CD4-positive, alpha-beta T cell treated with Interleukin-17A for 1 hour (primary cell): ENCODE results near the gene EXOC4.
"Not testable (repeated sequence)": the region's sequence is repeated elsewhere in the genome, so short reads cannot be mapped to it uniquely, and the experiment has no call there.

ENCODE experiments used
- DNase-seq: peaks from one replicate; pipeline ENCODE4 v3.0.0-alpha.2; 2020

The EXOC4 gene

DNA sequence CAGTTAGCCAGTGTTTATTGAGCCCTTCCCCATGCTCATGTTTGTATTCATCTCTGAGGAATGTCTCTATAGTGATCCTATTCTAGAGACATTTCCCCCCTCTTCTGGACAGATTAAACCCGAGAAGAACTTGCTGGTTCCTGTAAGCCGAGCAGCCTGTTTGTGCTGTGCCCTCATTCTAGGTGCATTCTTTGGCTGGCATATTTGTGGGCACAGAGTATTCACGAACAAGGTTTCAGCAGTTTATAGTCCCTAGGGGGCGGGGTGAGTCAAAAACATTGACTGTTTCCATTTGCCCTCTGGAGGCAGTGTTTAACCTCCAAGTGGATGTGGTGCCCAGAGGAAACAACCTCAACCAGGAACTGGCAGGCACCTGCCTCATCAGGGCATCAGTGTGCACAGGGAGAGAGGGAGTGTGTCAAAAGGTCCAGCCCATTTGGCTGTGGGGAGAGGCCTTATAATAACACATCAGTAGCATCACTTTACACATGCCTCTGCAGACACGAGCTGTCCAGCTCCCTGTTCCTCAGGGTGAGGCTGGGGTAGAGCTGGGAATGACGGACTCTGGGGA, 600.9 kb downstream of the EXOC4 start:
- DNase-seq, result no peak

DNA sequence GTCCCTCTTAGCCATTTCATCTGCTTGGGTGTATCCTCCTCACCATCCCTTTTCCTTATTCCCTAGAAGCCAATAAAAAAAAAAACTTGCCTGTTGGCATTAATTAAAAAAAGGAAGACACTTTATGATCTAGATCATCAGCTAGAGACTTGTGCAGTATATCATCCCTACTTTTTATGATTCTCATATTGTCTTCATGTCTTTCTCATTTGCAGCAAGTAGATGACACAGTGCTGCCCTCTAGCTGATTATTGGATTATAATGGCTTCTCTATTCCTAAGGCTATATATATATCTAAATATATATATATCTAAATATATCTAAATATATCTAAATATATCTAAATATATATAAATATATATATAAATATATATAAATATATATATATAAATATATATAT, 601.9 kb downstream of the EXOC4 start:
- DNase-seq, result peak; percentile 19

DNA sequence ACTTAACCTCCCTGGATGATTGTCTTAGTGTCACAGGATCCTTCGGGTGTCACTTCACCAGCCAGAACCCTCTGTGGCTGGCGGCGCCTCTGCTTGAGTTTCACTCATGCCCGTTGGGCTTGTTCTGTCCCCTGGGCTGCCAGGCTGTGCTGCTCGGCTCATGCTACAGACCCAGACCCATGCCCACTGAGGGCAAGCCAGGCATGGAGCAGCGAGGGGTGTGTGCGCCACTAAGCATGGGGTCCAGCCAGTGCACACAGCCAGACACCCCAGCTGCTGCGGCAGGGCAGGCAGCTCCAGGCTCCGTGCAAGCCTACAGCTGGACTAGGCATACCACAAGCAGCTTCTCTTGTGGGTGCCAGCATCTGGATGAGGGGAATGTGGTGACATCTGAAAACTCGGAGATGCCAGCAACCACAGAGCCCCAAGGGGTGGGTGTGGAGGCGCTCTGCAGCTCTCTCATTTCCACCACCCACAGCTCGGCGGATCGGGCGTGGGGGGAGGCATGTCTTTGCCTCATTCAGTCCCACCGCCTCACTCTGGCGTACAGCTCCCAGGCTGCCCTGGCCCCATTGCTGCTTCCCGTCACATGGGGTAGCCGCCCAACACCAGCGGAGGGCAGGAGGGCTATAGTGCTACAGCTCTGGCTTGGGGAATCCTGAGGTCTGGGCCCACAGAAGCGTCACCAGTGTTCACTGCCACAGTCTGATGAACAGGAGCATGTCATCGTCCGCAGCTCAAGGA, 604.7 kb downstream of the EXOC4 start:
- DNase-seq, result no peak

DNA sequence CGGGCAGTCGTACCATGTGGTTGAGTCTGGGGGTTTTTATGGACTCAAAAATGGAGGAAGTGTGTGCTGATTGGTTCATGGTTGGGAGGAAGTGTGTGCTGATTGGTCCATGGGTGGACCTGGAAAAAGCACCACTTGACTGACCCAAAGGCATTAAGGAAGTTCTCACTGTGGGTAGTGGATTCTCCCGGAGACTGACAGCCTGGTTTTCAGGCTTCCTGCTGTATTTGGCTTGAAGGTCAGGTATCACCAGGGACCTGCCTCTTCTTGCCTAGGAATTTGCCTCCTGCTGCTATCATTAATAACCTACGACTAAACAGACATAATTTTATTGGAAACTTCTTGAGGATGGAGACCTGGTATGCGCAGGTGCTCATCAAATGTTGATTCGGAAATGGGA, 605.4 kb downstream of the EXOC4 start:
- no peak for DNase-seq

DNA sequence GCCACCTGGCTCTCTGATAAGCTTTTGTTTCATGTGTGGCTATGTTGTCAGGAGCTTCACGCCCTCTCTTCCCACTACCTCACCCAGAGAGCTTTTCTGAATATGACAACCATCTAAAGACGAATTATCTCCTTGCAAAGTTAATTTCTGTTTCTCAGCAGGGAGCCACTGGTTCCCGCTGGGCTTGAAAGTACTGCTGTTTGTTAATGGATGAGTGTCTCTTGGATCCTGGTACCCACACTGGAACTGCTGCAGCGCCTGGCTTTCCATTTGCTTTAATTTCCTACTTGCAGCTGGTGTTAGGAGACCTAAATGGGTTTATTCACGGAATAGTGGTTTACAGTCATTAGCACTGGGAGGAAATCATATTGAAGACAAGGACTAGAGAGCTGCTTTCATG, 606.4 kb downstream of the EXOC4 start:
- DNase-seq, result no peak

DNA sequence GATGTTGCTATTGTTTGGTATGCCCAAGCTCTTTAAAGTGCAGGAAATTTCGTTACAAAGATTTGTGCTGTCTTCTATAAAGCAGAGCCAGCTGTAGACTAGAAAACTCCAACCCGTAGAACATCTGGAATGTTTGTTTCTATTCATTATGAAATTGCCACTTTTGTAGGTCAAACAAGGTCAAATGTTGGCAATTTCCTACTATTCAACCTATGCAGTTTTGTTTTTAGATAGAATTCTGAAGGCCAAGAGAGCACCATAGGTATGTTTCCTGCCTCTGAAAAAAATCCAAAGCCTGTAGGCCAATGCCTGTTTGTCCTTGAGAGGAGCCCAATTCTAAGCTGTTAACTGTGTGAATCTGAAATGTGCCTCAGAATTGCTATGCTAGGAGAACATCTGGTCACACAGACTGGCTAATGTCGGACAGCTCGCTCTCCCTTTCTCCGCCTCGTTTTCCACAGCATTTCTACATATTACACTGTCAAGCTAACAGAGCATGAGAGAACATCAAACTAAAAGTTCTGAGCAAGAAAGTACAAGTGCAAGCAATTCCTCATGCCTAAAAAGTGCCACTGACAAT, 607.1 kb downstream of the EXOC4 start:
- no peak for DNase-seq

DNA sequence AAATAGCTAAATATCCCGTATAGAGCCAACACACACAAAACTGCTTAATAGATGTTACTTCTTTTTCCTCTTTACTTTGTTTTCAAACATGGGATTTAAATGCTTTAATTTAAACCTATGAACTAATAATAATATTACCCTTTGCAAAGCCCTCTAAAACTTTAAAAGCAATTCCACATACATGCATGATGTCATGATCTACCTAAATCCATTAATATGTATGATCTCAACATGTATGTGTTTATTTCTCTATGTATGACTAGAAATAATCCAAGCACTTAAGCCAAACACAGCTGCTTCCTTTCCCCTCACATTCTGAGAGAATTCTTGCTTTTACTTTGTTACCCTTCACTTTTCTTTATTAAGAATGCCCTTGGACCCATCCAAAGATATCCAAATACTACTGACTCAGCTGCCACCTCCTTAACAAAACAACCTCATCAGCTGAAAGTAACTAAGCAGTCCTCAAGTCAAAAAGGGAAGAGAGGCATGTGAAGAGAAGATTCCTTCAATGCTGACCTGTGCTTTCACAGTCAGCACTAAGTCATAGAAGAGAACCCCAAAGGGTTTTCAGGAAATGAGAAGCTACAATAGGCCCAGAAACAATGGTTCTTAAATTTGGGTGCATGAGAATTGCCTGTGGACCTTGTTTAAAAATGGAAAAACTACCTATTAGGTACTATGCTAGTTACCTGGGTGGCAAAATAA, 607.9 kb downstream of the EXOC4 start:
- DNase-seq, result no peak

DNA sequence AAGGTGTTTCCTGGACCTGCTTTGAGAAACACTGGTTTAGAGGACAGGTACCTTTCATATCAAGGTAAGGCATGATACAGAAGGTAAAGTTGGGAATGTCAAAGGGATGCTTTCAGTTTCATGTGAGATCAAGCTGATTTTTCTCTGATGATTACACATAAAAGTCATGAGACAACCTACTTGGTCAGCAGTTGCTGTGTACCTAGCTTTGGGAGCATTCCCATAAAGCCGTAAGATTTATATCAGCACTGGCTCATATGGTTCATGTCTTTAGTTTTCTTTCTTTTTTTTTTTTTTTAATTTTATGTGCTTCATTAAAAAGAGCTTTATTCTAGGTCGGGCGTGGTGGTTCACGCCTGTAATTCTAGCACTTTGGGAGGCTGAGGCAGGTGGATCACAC, 609.0 kb downstream of the EXOC4 start:
- DNase-seq, result no peak

DNA sequence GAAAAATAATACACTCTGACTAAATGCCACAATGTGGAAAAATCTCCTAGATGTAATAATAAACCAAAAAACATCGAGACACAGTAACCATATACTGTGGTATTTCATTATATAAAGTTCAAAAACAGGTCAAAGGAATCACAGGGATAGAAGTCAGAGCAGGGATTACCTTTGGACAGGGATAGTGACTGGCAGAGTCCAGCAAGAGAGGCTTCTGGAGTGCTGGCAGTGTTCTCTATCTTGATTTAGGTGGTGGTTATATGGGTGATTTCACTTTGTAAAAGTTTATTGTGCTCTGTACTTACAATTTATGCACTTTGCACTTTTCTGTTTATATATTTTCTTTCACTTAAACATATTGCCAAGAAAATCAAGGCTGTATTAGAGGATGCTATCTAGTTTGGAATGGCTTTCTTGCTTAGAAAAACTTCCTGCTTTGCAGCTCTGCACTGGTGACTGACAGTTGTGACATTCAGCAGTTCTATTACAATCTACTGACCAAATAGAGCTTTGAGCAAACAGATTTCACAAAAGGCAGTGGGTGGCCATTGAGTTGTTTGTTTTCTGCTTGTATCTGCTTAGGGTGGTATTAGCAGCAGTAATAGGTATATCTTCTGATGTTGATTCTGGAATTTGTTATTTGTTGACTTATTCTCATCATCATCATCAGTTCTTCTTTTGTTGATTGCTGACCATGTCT, 610.6 kb downstream of the EXOC4 start:
- DNase-seq, result no peak

DNA sequence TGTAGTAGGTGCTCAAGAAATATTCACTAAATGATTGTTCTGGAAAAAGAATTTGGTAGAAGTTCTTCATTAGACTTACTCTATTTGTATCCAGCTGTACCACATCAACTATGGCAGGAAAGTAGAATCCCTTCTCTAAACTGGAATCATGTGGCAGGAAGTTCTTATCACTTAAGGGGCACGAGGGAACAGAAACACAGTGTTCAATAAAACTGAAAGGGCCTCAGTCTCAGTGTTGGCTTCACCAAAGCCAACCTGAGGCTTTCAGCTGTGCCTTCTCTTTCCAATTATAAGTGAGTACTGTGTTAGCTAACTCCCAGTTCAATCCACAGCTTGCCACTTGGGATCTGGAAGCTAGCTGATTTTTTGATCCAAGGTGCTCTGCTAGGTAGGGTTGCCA, 616.7 kb downstream of the EXOC4 start:
- no peak for DNase-seq

DNA sequence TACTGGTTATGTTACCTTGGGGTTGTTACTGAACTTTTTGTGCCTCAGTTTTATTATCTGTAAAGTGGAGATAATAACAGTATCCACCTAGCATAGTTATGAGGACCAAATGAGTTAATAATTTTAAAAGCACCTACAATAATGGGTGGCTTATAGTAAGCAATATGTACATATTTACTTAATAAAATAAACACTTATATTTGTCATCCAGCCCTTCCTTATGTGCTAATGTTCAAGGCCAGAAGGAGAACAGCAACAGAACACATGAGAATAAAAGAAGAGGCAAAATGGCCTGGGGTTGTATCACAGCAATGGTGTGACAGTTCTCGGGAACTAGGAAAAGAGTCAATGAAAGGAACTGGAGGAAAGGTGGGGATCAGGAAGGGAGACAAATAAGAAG, 618.9 kb downstream of the EXOC4 start:
- DNase-seq, result no peak

DNA sequence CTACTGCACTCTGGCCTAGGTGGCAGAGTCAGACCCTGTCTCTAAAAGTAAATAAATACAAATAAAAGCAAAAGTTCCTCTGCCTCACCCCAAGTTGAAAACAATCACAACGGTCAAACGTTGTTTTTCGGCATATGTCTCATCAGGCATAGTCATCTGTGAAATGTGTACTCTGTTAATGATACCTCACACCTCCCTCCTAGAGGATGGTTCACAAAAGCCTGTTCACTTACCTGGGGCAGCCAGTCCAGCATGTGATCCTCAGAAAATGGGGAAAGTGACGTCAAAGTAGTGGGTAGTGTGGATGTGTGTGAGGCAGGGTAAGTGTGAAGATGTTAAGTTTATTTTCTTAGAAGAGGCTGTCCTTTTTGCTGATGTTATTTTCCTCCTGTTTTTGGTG, 620.3 kb downstream of the EXOC4 start:
- DNase-seq, result no peak

DNA sequence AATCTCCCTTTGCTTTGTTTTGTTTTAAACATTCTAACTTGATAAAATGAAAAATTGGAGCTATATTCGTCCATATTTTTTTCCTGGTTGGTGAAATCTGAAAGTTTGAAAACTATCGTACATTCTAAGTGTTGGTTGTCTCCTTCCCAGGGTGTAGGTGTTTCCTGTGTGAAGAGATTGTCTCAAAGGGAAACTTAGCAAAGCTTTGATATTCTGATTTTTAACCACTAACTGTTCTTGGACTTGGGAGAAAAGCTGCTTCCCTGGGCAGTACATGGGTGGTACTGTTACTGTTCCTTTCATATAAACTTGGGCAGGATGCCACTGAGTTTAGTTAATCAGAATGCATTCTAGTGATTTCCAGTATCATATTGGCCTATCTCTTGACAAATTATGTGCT, 620.8 kb downstream of the EXOC4 start:
- DNase-seq, result no peak

DNA sequence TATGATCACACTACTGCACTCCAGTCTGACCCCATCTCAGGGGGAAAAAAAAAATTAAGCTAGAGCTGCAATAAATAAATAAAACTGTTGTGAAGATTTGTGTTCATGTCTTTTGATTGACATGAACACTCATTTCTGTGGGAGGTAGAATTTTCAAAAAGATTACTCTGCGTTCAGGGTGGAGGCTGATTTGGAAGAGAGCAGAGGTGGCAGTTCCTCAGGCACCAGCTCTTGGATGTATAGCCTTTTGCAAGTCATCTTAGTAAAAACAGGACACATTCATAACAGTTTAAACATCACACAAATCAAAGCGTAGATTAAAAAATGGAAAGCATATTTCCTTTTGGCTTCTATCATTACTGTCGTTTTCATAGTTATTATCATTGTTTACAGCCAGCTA, 630.7 kb downstream of the EXOC4 start:
- no peak for DNase-seq

DNA sequence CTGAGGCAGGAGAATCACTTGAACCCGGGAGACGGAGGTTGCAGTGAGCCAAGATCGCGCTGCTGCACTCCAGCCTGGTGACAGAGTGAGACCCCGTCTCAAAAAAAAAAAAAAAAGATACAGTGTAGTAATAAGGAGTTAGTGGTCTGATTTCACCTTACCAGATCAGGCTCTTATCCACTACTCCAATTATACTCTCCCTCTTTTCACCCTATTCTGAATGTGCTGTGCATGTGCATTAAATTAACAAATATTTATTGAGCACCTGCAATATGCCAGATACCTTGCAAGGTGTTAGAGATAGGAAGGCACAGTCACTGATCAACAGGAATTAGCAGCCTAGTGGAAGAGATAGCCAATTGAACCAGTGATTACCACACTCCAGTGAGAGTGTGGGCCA, 632.3 kb downstream of the EXOC4 start:
- DNase-seq, result no peak

DNA sequence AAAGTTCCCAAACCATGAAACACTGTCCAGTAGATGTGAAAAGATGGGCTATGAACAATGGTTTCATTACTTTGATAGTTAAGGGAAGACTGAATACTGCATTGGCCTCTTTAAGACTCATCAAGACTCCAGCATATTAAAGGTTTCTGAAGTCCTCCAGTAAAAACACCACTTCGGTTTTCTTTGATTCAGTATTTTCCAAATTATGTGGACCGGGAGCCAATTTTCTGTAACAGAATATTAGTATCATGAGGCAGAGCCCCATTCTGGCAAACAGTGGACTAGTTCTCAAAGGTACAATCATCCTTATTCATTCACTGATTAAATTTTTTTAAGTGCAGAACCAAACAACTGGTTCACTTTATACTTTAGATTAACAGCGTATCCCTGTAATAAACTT, 633.2 kb downstream of the EXOC4 start:
- DNase-seq, result no peak

DNA sequence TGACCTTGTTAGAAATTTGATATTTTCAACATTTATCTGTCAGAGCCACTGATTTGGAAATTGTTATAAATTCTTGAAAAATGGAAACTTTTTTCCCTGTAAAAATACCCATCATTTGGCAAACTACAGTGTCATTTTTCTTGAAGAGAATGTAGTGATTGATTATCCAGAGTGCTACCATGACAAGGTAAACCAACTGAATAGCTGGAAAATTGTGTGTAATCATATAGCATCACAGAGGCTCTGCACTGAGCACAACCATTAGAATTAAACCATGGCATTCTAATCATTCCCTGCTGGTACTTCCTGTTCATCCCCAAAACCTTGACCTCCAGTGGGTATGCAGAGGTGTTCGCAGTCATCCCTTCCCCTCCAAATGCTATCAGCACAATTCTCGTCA, 633.9 kb downstream of the EXOC4 start:
- DNase-seq, result no peak

DNA sequence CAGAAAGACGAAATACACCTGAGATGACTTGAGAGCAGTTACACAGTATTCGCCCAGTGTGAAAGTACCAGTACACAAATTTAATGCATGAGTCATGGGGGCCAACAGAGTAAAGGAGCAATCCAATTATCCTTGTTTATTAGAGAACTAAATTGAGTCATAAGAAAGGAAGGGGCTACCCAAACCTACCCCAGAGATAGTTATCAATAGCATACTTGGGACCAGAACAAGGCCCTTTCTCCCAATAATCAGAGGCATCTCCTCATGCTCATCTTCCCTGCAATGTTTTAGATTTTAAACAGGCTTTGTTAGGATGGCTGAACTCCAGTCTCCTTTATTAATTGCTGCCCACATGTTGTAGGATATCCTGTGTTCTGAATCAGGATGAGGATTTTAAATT, 634.6 kb downstream of the EXOC4 start:
- no peak for DNase-seq

DNA sequence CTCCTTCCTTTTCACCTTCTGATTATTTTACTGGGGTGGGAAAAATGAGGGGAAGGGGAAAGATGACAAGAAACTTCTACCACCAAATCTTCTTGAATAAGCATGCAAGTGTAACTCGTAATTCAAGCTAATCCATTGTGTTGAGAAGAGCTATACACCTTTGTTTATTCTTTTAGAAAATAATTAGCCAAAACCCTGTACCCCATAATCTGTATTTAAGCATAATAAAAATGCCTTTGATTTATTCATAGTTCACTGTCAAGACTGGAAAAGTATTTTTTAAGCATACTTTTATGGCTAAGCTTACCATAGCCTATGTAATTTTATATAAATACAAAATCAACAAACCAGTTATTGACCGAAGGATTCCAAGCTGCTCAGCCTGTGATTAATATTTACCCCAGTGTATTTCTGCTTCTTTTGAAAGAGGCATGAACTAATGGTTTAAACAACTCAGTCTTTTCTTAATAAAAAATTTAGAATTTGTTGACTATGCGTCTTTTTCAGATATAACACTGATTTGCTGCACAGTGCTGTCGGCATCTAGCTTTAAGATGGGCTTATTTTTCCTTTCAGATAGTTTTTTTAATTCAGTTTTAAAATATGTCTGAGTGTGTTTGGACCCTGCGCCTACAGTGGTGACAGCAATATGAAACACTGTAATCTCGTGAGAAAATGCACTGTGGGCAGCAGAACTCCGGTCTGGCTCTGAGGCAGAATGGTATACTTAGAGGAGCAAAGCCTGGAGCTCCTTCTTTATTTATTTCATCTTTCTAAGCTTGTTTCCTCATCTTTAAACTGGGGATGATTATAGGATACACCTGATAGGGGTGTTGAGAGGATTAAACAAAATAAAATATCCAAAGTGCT, 635.4 kb downstream of the EXOC4 start:
- DNase-seq, result no peak

DNA sequence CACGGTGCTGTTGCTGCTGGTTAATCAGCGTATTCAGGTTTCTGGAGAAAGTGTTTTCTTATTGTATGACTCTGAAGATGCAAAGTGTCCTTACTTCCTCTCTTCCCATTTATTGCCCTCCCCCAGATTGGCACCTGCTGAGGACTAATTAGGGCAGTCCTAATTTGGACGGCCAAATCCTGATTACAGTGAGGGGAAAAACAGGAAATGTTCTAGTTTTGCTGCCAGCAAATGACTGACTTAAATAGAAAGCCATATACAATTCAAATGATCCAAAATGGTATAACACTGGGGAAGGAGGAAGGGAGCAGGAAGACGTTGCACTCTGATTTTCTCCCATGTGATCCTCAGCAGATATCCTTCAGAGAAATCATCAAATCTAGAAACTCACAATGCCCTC, 651.9 kb downstream of the EXOC4 start:
- no peak for DNase-seq

DNA sequence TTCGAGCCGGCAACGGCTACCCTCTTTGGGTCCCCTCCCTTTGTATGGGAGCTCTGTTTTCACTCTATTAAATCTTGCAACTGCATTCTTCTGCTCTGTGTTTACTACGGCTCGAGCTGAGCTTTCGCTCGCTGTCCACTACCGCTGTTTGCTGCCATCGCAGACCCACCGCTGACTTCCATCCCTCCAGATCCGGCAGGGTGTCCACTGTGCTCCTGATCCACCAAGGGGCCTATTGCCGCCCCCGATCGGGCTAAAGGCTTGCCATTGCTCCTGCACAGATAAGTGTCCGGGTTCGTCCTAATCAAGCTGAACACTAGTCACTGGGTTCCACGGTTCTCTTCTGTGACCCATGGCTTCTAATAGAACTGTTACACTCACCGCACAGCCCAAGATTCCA, 653.7 kb downstream of the EXOC4 start:
- DNase-seq, result not testable (repeated sequence)

DNA sequence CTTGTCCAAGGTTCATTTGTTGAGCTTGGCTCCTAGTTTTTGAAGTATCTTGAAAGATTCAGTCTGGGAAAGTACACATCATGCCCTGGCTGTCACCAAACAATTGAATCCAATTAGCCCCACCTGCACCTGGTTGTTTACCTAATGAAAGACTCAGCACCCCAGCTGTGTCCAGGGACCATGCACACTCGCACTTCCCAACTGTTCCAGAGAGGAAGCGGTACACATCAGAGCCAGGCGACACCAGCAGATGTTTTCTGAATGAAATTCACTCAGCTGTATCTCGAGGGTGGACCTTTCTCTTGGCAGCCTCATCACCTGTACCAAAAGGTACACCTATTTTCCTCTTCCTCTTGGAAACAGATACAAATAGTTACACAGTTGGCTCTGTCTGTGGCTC, 657.9 kb downstream of the EXOC4 start:
- DNase-seq, result no peak

DNA sequence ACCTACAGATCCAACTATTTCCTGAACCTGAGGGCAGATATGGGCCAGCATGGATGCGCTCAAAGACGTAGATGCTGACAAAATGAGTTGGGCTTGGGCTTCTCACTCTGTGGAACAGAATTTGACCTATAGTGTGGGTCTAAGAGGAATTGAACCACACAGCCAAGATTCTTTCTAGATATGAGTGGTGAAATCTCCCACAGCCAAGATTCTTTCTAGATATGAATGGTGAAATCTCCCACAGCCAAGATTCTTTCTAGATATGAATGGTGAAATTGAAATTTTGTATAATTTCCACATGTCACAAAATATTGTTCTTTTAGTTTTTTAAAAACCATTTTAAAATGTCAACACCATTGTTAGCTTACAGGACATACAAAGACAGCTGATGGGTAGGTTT, 658.8 kb downstream of the EXOC4 start:
- no peak for DNase-seq
